OCI-M1 (cell line): Measurements from ENCODE around the gene VAMP5.
"Not testable (repeated sequence)": the region's sequence is repeated elsewhere in the genome, so short reads cannot be mapped to it uniquely, and the experiment has no call there.

Experiments used
- DNase-seq: peaks from one replicate; lab custom pipeline; 2025; lab: John Stamatoyannopoulos, UW

The VAMP5 gene

GRCh38 chr2:85584354-85584856 is at the start of gene VAMP5:
VAMP5 (plus strand) TSS chr2:85584431; CDS start chr2:85584491, 60 bp downstream.
- DNase-seq = no peak

- DNase-seq = no peak
Measured at GRCh38 chr2:85534881-85535280, 49.4 kb upstream of the VAMP5 start.

- no peak for DNase-seq
Measured at GRCh38 chr2:85536479-85536878, 47.8 kb upstream of the VAMP5 start.

- DNase-seq = peak; percentile 68
Measured at GRCh38 chr2:85537600-85538506, 46.4 kb upstream of the VAMP5 start.

- peak; percentile 93 for DNase-seq
Measured at GRCh38 chr2:85538507-85539360, 45.5 kb upstream of the VAMP5 start, which contains the start of gene MAT2A. MAT2A (plus strand) TSS chr2:85539168; CDS start chr2:85539288, 120 bp downstream.

GRCh38 chr2:85539361-85540132 is 44.7 kb upstream of the VAMP5 start:
- DNase-seq = peak; percentile 63

- peak; percentile 79 for DNase-seq
Measured at GRCh38 chr2:85540133-85540648, 44.0 kb upstream of the VAMP5 start.

- no peak for DNase-seq
Measured at GRCh38 chr2:85541262-85541661, 43.0 kb upstream of the VAMP5 start.

- DNase-seq = no peak
Measured at GRCh38 chr2:85541753-85542457, 42.3 kb upstream of the VAMP5 start.

GRCh38 chr2:85542777-85543176 is 41.5 kb upstream of the VAMP5 start:
- DNase-seq = no peak

GRCh38 chr2:85544254-85544691 is 40.0 kb upstream of the VAMP5 start:
- DNase-seq = not testable (repeated sequence)

GRCh38 chr2:85544915-85545779 is 39.1 kb upstream of the VAMP5 start:
- DNase-seq = peak; percentile 17

GRCh38 chr2:85545780-85546240 is 38.4 kb upstream of the VAMP5 start:
- no peak for DNase-seq

- no peak for DNase-seq
Measured at GRCh38 chr2:85547089-85547858, 37.0 kb upstream of the VAMP5 start.

- no peak for DNase-seq
Measured at GRCh38 chr2:85547859-85548607, 36.2 kb upstream of the VAMP5 start.

GRCh38 chr2:85548608-85548900 is 35.7 kb upstream of the VAMP5 start:
- DNase-seq = no peak

- DNase-seq = no peak
Measured at GRCh38 chr2:85549095-85549494, 35.1 kb upstream of the VAMP5 start.

- DNase-seq = no peak
Measured at GRCh38 chr2:85549826-85550225, 34.4 kb upstream of the VAMP5 start.
